HepG2 (cell line): ENCODE data around the gene USP7. TPM values are rescaled to one million over a fixed set of nuclear protein-coding genes. Genes with fewer than 3 reads are reported as not detected.
A peak's percentile ranks its signal among the peaks of the same experiment; 100 is the strongest.

ENCODE experiments used
- ADNP ChIP-seq: sonication (generic); formaldehyde crosslinking; IDR thresholded peaks from 2 replicates; pipeline ENCODE4 v1.4.0; 2020; ENCODE audit warnings: missing genetic modification reagents
- ASH2L ChIP-seq: fragments of 300-600, 200-600 bp; sonication (generic); IDR thresholded peaks from 2 replicates; pipeline ENCODE4 v1.7.0; 2017; ENCODE audit warnings: low read depth, mild to moderate bottlenecking, moderate library complexity, mixed read lengths, low read length; ENCODE audit not compliant: insufficient read length
- DMAP1 ChIP-seq: IDR thresholded peaks from 2 replicates; pipeline ENCODE4 v1.6.1; 2016
- EZH2 ChIP-seq: conservative IDR thresholded peaks from 2 replicates; pipeline ENCODE4 v1.6.1; 2012; ENCODE audit warnings: mild to moderate bottlenecking, low read depth, low read length, moderate library complexity
- FIP1L1 ChIP-seq: fragments of 200-400 bp; formaldehyde crosslinking; IDR thresholded peaks from 2 replicates; pipeline ENCODE4 v1.6.1; 2018; ENCODE audit warnings: low read depth, mild to moderate bottlenecking, low read length, moderate library complexity, borderline replicate concordance; ENCODE audit not compliant: insufficient read depth
- KIAA2018 ChIP-seq: sonication (generic); formaldehyde crosslinking; IDR thresholded peaks from 2 replicates; pipeline ENCODE4 v1.5.0; 2020; ENCODE audit warnings: mild to moderate bottlenecking, missing genetic modification reagents, borderline replicate concordance
- MED8 ChIP-seq: sonication (generic); formaldehyde crosslinking; IDR thresholded peaks from 2 replicates; pipeline ENCODE4 v1.8.1; 2023; ENCODE audit warnings: mild to moderate bottlenecking, missing genetic modification reagents; ENCODE audit not compliant: insufficient replicate concordance
- PTBP1 ChIP-seq: fragments of 200-400 bp; formaldehyde crosslinking; IDR thresholded peaks from 2 replicates; pipeline ENCODE4 v1.6.1; 2018; ENCODE audit warnings: low read length, low read depth; ENCODE audit not compliant: poor library complexity, severe bottlenecking
- SKI ChIP-seq: fragments of 450-650 bp; IDR thresholded peaks from one replicate; pipeline ENCODE4 v1.6.1; 2018; ENCODE audit warnings: mild to moderate bottlenecking; ENCODE audit not compliant: partially characterized antibody
- SOX5 ChIP-seq: IDR thresholded peaks from 2 replicates; pipeline ENCODE4 v1.6.1; 2016; ENCODE audit warnings: borderline replicate concordance
- SP140L ChIP-seq: sonication (generic); formaldehyde crosslinking; IDR thresholded peaks from 2 replicates; pipeline ENCODE4 v1.4.0; 2020; ENCODE audit warnings: missing genetic modification reagents, borderline replicate concordance
- SRSF4 ChIP-seq: fragments of 200-400 bp; formaldehyde crosslinking; IDR thresholded peaks from one replicate; pipeline ENCODE4 v1.6.1; 2018; ENCODE audit warnings: mild to moderate bottlenecking, low read depth, low read length, moderate library complexity; ENCODE audit not compliant: poor library complexity, severe bottlenecking
- TSC22D2 ChIP-seq: sonication (generic); formaldehyde crosslinking; IDR thresholded peaks from 2 replicates; pipeline ENCODE4 v1.5.1; 2020; ENCODE audit warnings: missing genetic modification reagents, mild to moderate bottlenecking, borderline replicate concordance
- ZEB1 ChIP-seq: IDR thresholded peaks from 2 replicates; pipeline ENCODE4 v1.6.1; 2012; ENCODE audit warnings: mild to moderate bottlenecking, low read depth, inconsistent platforms; ENCODE audit not compliant: insufficient replicate concordance
- ZFP41 ChIP-seq: sonication (generic); formaldehyde crosslinking; IDR thresholded peaks from 2 replicates; pipeline ENCODE4 v1.4.0; 2020; ENCODE audit warnings: mild to moderate bottlenecking, missing genetic modification reagents, borderline replicate concordance
- ZFP91 ChIP-seq: sonication (generic); formaldehyde crosslinking; IDR thresholded peaks from 2 replicates; pipeline ENCODE4 v1.9.0; 2022; ENCODE audit warnings: missing genetic modification reagents, mild to moderate bottlenecking, borderline replicate concordance
- ZNF263 ChIP-seq: sonication (generic); formaldehyde crosslinking; IDR thresholded peaks from 2 replicates; pipeline ENCODE4 v1.4.0; 2020; ENCODE audit warnings: missing genetic modification reagents
- ZNF296 ChIP-seq: sonication (generic); formaldehyde crosslinking; conservative IDR thresholded peaks from 2 replicates; pipeline ENCODE4 v1.5.0; 2020; ENCODE audit warnings: mild to moderate bottlenecking, missing genetic modification reagents
- ZSCAN12 ChIP-seq: sonication (generic); formaldehyde crosslinking; IDR thresholded peaks from 2 replicates; pipeline ENCODE4 v1.9.0; 2021; ENCODE audit warnings: mild to moderate bottlenecking, missing genetic modification reagents
- polyA plus RNA-seq, 8 experiments: library from polyadenylated mRNA; depleted of rRNA in 3 of 8; stranded (reverse) in 7 of 8; unstranded in 1 of 8; fragments of >200 nt; fragmentation: Illumina TruSeq in 4 of 8; extraction: Trizol in 4 of 8; gene quantifications; 2 replicates each; pipeline versions ENCODE4 v1.2.1 to v1.2.3, GENCODE V29; 2011 to 2016; ENCODE audit warnings: low read depth in 4 of 8, missing spikeins in 1 of 8, mixed read lengths in 1 of 8; ENCODE audit not compliant: insufficient read depth in 1 of 8
- total RNA-seq, 5 experiments: library from RNA; depleted of rRNA; stranded (reverse); fragments of >200 nt; fragmentation: Illumina TruSeq; extraction: Trizol; gene quantifications; 2 replicates each; pipeline ENCODE4 v1.2.3, GENCODE V29; 2016; ENCODE audit warnings: low read depth in 1 of 5

USP7 gene
- total and polyA plus RNA-seq, 2 of the 13 experiments (the other 11 are each of a cell fraction or from before 2014, with no cell fraction given): 52.5 to 173 TPM

- TF ChIP-seq KIAA2018 (CRISPR knock-in tag): 0 out of 2 replicates have a peak, but pooled peaks have one; percentile 65
- no peak for TF ChIP-seq SP140L (CRISPR knock-in tag)
- no peak; the same call in 1 of the 2 replicates for TF ChIP-seq ZNF296 (CRISPR knock-in tag)
- TF ChIP-seq ZFP91 (CRISPR knock-in tag): peak; percentile 93; the same call in 1 of the 2 replicates
- TF ChIP-seq DMAP1 (CRISPR knock-in tag): no peak
- no peak for TF ChIP-seq ADNP (CRISPR knock-in tag)
- peak; percentile 91 for TF ChIP-seq PTBP1
- no peak for TF ChIP-seq MED8
- TF ChIP-seq EZH2: no peak
- peak; percentile 41 for TF ChIP-seq SKI
- TF ChIP-seq ZNF263 (CRISPR knock-in tag): peak; percentile 74; the same call in 1 of the 2 replicates
- TF ChIP-seq SOX5 (CRISPR knock-in tag): peak; percentile 61; the same call in 1 of the 2 replicates
- no peak for TF ChIP-seq ZSCAN12 (CRISPR knock-in tag)
- no peak for TF ChIP-seq SRSF4
- no peak for TF ChIP-seq ZFP41
- peak; percentile 37 for TF ChIP-seq ASH2L
- TF ChIP-seq TSC22D2 (CRISPR knock-in tag): peak; percentile 83; the same call in 1 of the 2 replicates
- 0 out of 2 replicates have a peak, but pooled peaks have one; percentile 34 for TF ChIP-seq FIP1L1
- peak; percentile 72 for TF ChIP-seq ZEB1
These were observed 45.0 kb upstream of the USP7 start (continued) for GRCh38 chr16:9008601-9009260.
